SU-DHL-6 (cell line): ENCODE data around the gene SMAD2.

Source experiments
- EZH2phosphoT487 ChIP-seq: fragments of 200-600 bp; sonication (generic), shearing (Covaris generic); conservative IDR thresholded peaks from 2 replicates; pipeline ENCODE4 v1.6.1; 2018; ENCODE audit warnings: mild to moderate bottlenecking, antibody characterized with exemption, low read length, moderate library complexity, mixed read lengths
- TF ChIP-seq, protein P1 (sequence below): fragments of 200-600 bp; sonication (generic); IDR thresholded peaks from one replicate; pipeline ENCODE4 v1.5.1; 2017; ENCODE audit warnings: antibody characterized with exemption, mild to moderate bottlenecking, low read length, moderate library complexity; ENCODE audit not compliant: insufficient read depth, poor library complexity, severe bottlenecking

DNA sequence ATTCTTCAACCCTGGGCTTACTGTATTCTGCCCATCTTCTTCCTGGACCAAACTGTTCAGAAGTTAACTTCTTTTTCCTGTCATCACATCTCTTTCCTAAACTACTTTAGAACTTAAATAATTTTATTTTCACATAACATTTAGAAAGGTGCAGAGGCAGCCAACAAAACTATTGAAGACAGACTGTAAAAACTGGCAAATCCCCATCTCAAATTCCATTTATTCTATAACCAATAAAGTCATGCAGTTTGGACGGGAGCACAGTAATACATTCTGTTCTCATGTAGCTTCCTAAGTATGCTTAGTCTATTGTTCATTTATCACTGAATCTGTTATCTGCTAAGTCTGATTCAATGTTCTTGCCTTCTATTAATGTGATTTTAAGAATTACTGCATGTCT, 99.1 kb downstream of the SMAD2 start:
- TF ChIP-seq, protein P1, sequence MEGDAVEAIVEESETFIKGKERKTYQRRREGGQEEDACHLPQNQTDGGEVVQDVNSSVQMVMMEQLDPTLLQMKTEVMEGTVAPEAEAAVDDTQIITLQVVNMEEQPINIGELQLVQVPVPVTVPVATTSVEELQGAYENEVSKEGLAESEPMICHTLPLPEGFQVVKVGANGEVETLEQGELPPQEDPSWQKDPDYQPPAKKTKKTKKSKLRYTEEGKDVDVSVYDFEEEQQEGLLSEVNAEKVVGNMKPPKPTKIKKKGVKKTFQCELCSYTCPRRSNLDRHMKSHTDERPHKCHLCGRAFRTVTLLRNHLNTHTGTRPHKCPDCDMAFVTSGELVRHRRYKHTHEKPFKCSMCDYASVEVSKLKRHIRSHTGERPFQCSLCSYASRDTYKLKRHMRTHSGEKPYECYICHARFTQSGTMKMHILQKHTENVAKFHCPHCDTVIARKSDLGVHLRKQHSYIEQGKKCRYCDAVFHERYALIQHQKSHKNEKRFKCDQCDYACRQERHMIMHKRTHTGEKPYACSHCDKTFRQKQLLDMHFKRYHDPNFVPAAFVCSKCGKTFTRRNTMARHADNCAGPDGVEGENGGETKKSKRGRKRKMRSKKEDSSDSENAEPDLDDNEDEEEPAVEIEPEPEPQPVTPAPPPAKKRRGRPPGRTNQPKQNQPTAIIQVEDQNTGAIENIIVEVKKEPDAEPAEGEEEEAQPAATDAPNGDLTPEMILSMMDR: no peak
- TF ChIP-seq EZH2phosphoT487: no peak
